Osteoblast (primary cell): ENCODE measurements around the gene IPO7. TPM values are rescaled to one million over a fixed set of nuclear protein-coding genes. Genes with fewer than 3 reads are reported as not detected.
"Not testable (repeated sequence)": the region's sequence is repeated elsewhere in the genome, so short reads cannot be mapped to it uniquely, and the experiment has no call there.

ENCODE experiments used
- DNase-seq: peaks from one replicate; pipeline ENCODE4 v3.0.0; 2011; ENCODE audit warnings: low spot score, mixed read lengths; ENCODE audit not compliant: insufficient read length; ENCODE audit errors: missing footprints
- H2AFZ ChIP-seq: 2 replicates; pipeline ENCODE4 v1.6.0; 2011; ENCODE audit warnings: mild to moderate bottlenecking, low read length
- H3K27ac ChIP-seq: 2 replicates; pipeline ENCODE4 v1.5.1; 2011; ENCODE audit warnings: mild to moderate bottlenecking, low read depth, low read length, moderate library complexity
- H3K27me3 ChIP-seq: 2 replicates; pipeline ENCODE4 v1.6.0; 2012; ENCODE audit warnings: mild to moderate bottlenecking, control low read depth, inconsistent platforms, low read length, moderate library complexity; ENCODE audit not compliant: insufficient read depth
- H3K36me3 ChIP-seq: 2 replicates; pipeline ENCODE4 v1.5.1; 2011; ENCODE audit warnings: mild to moderate bottlenecking, low read length, control low read depth, moderate library complexity; ENCODE audit not compliant: insufficient read depth
- H3K4me1 ChIP-seq: 2 replicates; pipeline ENCODE4 v1.5.1; 2011; ENCODE audit warnings: mild to moderate bottlenecking, low read length, control low read depth, moderate library complexity; ENCODE audit not compliant: insufficient read depth
- H3K4me2 ChIP-seq: 2 replicates; pipeline ENCODE4 v1.6.0; 2011; ENCODE audit warnings: mild to moderate bottlenecking, low read length; ENCODE audit not compliant: insufficient read depth
- H3K4me3 ChIP-seq: fragments of 200-600 bp; sonication (generic); 3 replicates; pipeline ENCODE4 v1.5.1; 2012; ENCODE audit warnings: mild to moderate bottlenecking, low read length, inconsistent platforms; ENCODE audit not compliant: insufficient read depth
- H3K79me2 ChIP-seq: 2 replicates; pipeline ENCODE4 v1.6.0; 2012; ENCODE audit warnings: mild to moderate bottlenecking, low read length, control low read depth, inconsistent platforms; ENCODE audit not compliant: insufficient read depth
- H3K9me3 ChIP-seq: 2 replicates; pipeline ENCODE4 v1.5.1; 2011; ENCODE audit warnings: low read depth, low read length, control low read depth
- H4K20me1 ChIP-seq: 2 replicates; pipeline ENCODE4 v1.6.0; 2012; ENCODE audit warnings: mild to moderate bottlenecking, low read length, control low read depth; ENCODE audit not compliant: insufficient read depth
- CTCF ChIP-seq: IDR thresholded peaks from 2 replicates; pipeline ENCODE4 v1.5.1; 2011; ENCODE audit warnings: mild to moderate bottlenecking, low read depth, low read length, moderate library complexity; ENCODE audit errors: extremely low read depth
- total RNA-seq: library from RNA; depleted of rRNA; stranded (reverse); fragments of >200 nt; gene quantifications from 2 replicates; pipeline ENCODE4 v1.2.3, GENCODE V29; 2012

Gene IPO7
- total RNA-seq, 1 donor: 155 TPM

- H3K9me3 ChIP-seq: no peaks in the 10 kb centered on the region
- H3K4me1 ChIP-seq: no peaks in the 10 kb centered on the region
- no peak for TF ChIP-seq CTCF
- H3K4me2 ChIP-seq: no peak overlapping the region
- peaks cover 9% of the 10 kb centered on the region for H3K79me2 ChIP-seq
- peaks cover 88% of the 10 kb centered on the region for H3K36me3 ChIP-seq
- no peak overlapping the region for H3K27ac ChIP-seq
- H3K27me3 ChIP-seq: no peaks in the 10 kb centered on the region
- no peaks in the 10 kb centered on the region for H4K20me1 ChIP-seq
- H3K4me3 ChIP-seq: no peak overlapping the region
- DNase-seq: no peak
- H2AFZ ChIP-seq: no peak overlapping the region
These were observed 44.3 kb downstream of the IPO7 start for GRCh38 chr11:9428706-9429105.

GRCh38 chr11:9438611-9439010 is 54.2 kb downstream of the IPO7 start:
- DNase-seq: no peak
- TF ChIP-seq CTCF: no peak
- Histone ChIP-seq H3K4me1 (no peaks in the 10 kb centered on the region), H3K9me3 (no peaks in the 10 kb centered on the region), H3K36me3 (peaks cover 91% of the 10 kb centered on the region), H3K79me2 (peaks cover 12% of the 10 kb centered on the region), H4K20me1 (no peaks in the 10 kb centered on the region), H3K4me2 (no peak overlapping the region), H3K27me3 (no peaks in the 10 kb centered on the region), H3K27ac (no peak overlapping the region), H2AFZ (no peak overlapping the region), H3K4me3 (no peak overlapping the region)

GRCh38 chr11:9446230-9446629 is 61.8 kb downstream of the IPO7 start:
- Histone ChIP-seq H3K79me2 (peaks cover 4% of the 10 kb centered on the region), H4K20me1 (no peaks in the 10 kb centered on the region), H3K4me3 (no peak overlapping the region), H3K4me1 (no peaks in the 10 kb centered on the region), H3K4me2 (no peak overlapping the region), H3K9me3 (no peaks in the 10 kb centered on the region), H3K27me3 (no peaks in the 10 kb centered on the region), H3K36me3 (peaks cover 59% of the 10 kb centered on the region), H2AFZ (no peak overlapping the region), H3K27ac (no peak overlapping the region)
- TF ChIP-seq CTCF: no peak
- no peak for DNase-seq

- H3K9me3 ChIP-seq: no peaks in the 10 kb centered on the region
- no peak overlapping the region for H3K4me3 ChIP-seq
- H3K79me2 ChIP-seq: no peaks in the 10 kb centered on the region
- no peak overlapping the region for H3K27ac ChIP-seq
- H4K20me1 ChIP-seq: no peaks in the 10 kb centered on the region
- no peak overlapping the region for H3K4me2 ChIP-seq
- no peaks in the 10 kb centered on the region for H3K4me1 ChIP-seq
- no peaks in the 10 kb centered on the region for H3K27me3 ChIP-seq
- peaks cover 37% of the 10 kb centered on the region for H3K36me3 ChIP-seq
- no peak for TF ChIP-seq CTCF
- no peak for DNase-seq
- H2AFZ ChIP-seq: no peak overlapping the region
These were observed 64.3 kb downstream of the IPO7 start for GRCh38 chr11:9448576-9449352.

GRCh38 chr11:9452023-9452422 is 67.6 kb downstream of the IPO7 start:
- H3K4me2 ChIP-seq, H3K79me2 ChIP-seq, H4K20me1 ChIP-seq, H3K27ac ChIP-seq, H3K4me1 ChIP-seq, DNase-seq, H2AFZ ChIP-seq, H3K27me3 ChIP-seq, H3K4me3 ChIP-seq, H3K9me3 ChIP-seq: not testable (repeated sequence)
- peaks cover 17% of the 10 kb centered on the region for H3K36me3 ChIP-seq
